Smooth muscle cell (in vitro differentiated cells): ENCODE results near the gene LIMA1. TPM values are rescaled to one million over a fixed set of nuclear protein-coding genes. Genes with fewer than 3 reads are reported as not detected.
"Not testable (repeated sequence)": the region's sequence is repeated elsewhere in the genome, so short reads cannot be mapped to it uniquely, and the experiment has no call there.

ENCODE experiments used
- DNase-seq: peaks from one replicate; lab custom pipeline; 2025; ENCODE audit not compliant: unreplicated experiment; lab: John Stamatoyannopoulos, UW
- H2AFZ ChIP-seq: fragments of 200-600 bp; sonication (generic); 2 replicates; pipeline ENCODE4 v1.6.0; 2016; ENCODE audit warnings: antibody characterized with exemption, low read depth, mild to moderate bottlenecking
- H3F3A ChIP-seq: fragments of 200-600 bp; sonication (generic); 2 replicates; pipeline ENCODE4 v1.6.0; 2017; ENCODE audit warnings: antibody characterized with exemption, low read depth
- H3K27ac ChIP-seq: fragments of 200-600 bp; sonication (generic); 2 replicates; pipeline ENCODE4 v1.5.1; 2016; ENCODE audit warnings: low read depth, mild to moderate bottlenecking
- H3K27me3 ChIP-seq: fragments of 200-600 bp; sonication (generic); 2 replicates; pipeline ENCODE4 v1.6.1; 2016; ENCODE audit warnings: low read depth, mild to moderate bottlenecking
- H3K36me3 ChIP-seq: fragments of 200-600 bp; sonication (generic); 2 replicates; pipeline ENCODE4 v1.5.1; 2016; ENCODE audit warnings: low read depth
- H3K4me1 ChIP-seq: fragments of 200-600 bp; sonication (generic); 2 replicates; pipeline ENCODE4 v1.5.1; 2016; ENCODE audit warnings: low read depth
- H3K4me2 ChIP-seq: fragments of 200-600 bp; sonication (generic); 2 replicates; pipeline ENCODE4 v1.6.0; 2016; ENCODE audit warnings: mild to moderate bottlenecking
- H3K4me3 ChIP-seq: fragments of 200-600 bp; sonication (generic); 2 replicates; pipeline ENCODE4 v1.5.1; 2016; ENCODE audit warnings: mild to moderate bottlenecking
- H3K79me2 ChIP-seq: fragments of 200-600 bp; sonication (generic); 2 replicates; pipeline ENCODE4 v1.6.0; 2016; ENCODE audit warnings: low read depth, mild to moderate bottlenecking
- H3K9ac ChIP-seq: fragments of 200-600 bp; sonication (generic); 2 replicates; pipeline ENCODE4 v1.6.0; 2016; ENCODE audit warnings: low read depth
- H3K9me3 ChIP-seq: fragments of 200-600 bp; sonication (generic); replicated peaks from 2 replicates; pipeline ENCODE4 v1.5.1; 2016; ENCODE audit warnings: low read depth
- H4K20me1 ChIP-seq: fragments of 200-600 bp; sonication (generic); 2 replicates; pipeline ENCODE4 v1.6.0; 2016; ENCODE audit warnings: low read depth
- whole genome bisulfite sequencing: methylation state at CpG from one replicate; pipeline ENCODE4 v1.1.7; 2016; ENCODE audit warnings: low lambda C conversion rate; 5-methylcytosine and 5-hydroxymethylcytosine counted together
- polyA plus RNA-seq: library from polyadenylated mRNA; unstranded; fragments of >200 nt; fragmentation: Nextera tagmentation; extraction: Ambion mirVana; gene quantifications from 2 replicates; pipeline ENCODE4 v1.2.1, GENCODE V29; 2016
- total RNA-seq: library from RNA; depleted of rRNA; stranded (reverse); fragments of >200 nt; gene quantifications from 2 replicates; pipeline ENCODE4 v1.2.3, GENCODE V29; 2014
- TF ChIP-seq, protein P1 (sequence below): fragments of 200-600 bp; sonication (generic); IDR thresholded peaks from 2 replicates; pipeline ENCODE4 v1.5.1; 2017; ENCODE audit warnings: borderline replicate concordance, mild to moderate bottlenecking, antibody characterized with exemption; ENCODE audit not compliant: insufficient read depth, poor library complexity, severe bottlenecking

Gene LIMA1
- total and polyA plus RNA-seq, 2 experiments from 2014 or later = 39.6 to 154 TPM

- H3K9ac ChIP-seq = no peak overlapping the region
- H3K27me3 ChIP-seq = no peaks in the 10 kb centered on the region
- no peak overlapping the region for H3K4me3 ChIP-seq
- H3K27ac ChIP-seq = no peak overlapping the region
- no peaks in the 10 kb centered on the region for H3K9me3 ChIP-seq
- no peaks in the 10 kb centered on the region for H3K36me3 ChIP-seq
- H3K4me1 ChIP-seq = no peaks in the 10 kb centered on the region
- no peak overlapping the region for H2AFZ ChIP-seq
- 90% methylated on average over 1 of the region's 1 CpG for WGBS
- peaks cover 92% of the 10 kb centered on the region for H3K79me2 ChIP-seq
- no peak overlapping the region for H3K4me2 ChIP-seq
- no peaks in the 10 kb centered on the region for H3F3A ChIP-seq
- TF ChIP-seq, protein P1, sequence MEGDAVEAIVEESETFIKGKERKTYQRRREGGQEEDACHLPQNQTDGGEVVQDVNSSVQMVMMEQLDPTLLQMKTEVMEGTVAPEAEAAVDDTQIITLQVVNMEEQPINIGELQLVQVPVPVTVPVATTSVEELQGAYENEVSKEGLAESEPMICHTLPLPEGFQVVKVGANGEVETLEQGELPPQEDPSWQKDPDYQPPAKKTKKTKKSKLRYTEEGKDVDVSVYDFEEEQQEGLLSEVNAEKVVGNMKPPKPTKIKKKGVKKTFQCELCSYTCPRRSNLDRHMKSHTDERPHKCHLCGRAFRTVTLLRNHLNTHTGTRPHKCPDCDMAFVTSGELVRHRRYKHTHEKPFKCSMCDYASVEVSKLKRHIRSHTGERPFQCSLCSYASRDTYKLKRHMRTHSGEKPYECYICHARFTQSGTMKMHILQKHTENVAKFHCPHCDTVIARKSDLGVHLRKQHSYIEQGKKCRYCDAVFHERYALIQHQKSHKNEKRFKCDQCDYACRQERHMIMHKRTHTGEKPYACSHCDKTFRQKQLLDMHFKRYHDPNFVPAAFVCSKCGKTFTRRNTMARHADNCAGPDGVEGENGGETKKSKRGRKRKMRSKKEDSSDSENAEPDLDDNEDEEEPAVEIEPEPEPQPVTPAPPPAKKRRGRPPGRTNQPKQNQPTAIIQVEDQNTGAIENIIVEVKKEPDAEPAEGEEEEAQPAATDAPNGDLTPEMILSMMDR = no peak
- H4K20me1 ChIP-seq = peaks cover 97% of the 10 kb centered on the region
- no peak for DNase-seq
Observed at GRCh38 chr12:50151047-50151687, 132.2 kb downstream of the LIMA1 start.

- H3K4me1 ChIP-seq = no peaks in the 10 kb centered on the region
- peaks cover 94% of the 10 kb centered on the region for H3K79me2 ChIP-seq
- 92% methylated on average over 3 of the region's 3 CpGs for WGBS
- no peak overlapping the region for H3K4me3 ChIP-seq
- H3K27ac ChIP-seq = no peak overlapping the region
- TF ChIP-seq, protein P1 = no peak
- H3F3A ChIP-seq = no peaks in the 10 kb centered on the region
- H3K4me2 ChIP-seq = no peak overlapping the region
- no peaks in the 10 kb centered on the region for H3K27me3 ChIP-seq
- no peak for DNase-seq
- H2AFZ ChIP-seq = no peak overlapping the region
- H3K9me3 ChIP-seq = no peaks in the 10 kb centered on the region
- peaks cover 99% of the 10 kb centered on the region for H4K20me1 ChIP-seq
- H3K9ac ChIP-seq = no peak overlapping the region
- H3K36me3 ChIP-seq = no peaks in the 10 kb centered on the region
Observed at GRCh38 chr12:50149311-50149710, 134.0 kb downstream of the LIMA1 start.

GRCh38 chr12:50148011-50148410 lies 135.3 kb downstream of the LIMA1 start:
- not testable (repeated sequence) for H3K27ac ChIP-seq, H2AFZ ChIP-seq, DNase-seq, H3K27me3 ChIP-seq, H3K9me3 ChIP-seq, H3K4me2 ChIP-seq, H3K36me3 ChIP-seq, H3K4me1 ChIP-seq, H3K4me3 ChIP-seq, H3F3A ChIP-seq, H3K9ac ChIP-seq
- peaks cover 93% of the 10 kb centered on the region for H3K79me2 ChIP-seq
- peaks cover 99% of the 10 kb centered on the region for H4K20me1 ChIP-seq
- WGBS = 94% methylated on average over 6 of the region's 6 CpGs

DNA sequence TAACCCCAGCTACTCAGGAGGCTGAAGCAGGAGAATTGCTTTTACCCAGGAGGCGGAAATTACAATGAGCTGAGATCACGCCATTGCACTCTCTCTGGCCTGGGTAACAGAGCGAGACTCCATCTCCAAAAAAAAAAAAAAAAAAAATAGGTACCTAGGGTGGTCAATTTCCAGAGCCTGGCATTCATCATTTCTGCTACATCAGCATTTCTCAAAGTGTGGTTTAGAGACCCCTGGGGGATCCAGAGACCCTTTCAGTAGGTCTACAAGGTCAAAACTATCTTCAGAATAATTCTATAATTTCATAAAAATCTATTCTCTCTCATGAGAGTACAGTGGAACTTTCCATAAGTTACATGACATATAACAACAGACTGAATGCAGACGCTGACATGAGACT lies 136.0 kb downstream of the LIMA1 start:
- H3K79me2 ChIP-seq = peaks cover 86% of the 10 kb centered on the region
- H3K4me3 ChIP-seq = no peak overlapping the region
- no peak overlapping the region for H3K9ac ChIP-seq
- DNase-seq = no peak
- TF ChIP-seq, protein P1 = no peak
- WGBS = 95% methylated on average over 4 of the region's 4 CpGs
- H3F3A ChIP-seq = no peaks in the 10 kb centered on the region
- H4K20me1 ChIP-seq = peaks cover 98% of the 10 kb centered on the region
- H3K4me1 ChIP-seq = no peaks in the 10 kb centered on the region
- no peak overlapping the region for H3K4me2 ChIP-seq
- H2AFZ ChIP-seq = no peak overlapping the region
- H3K36me3 ChIP-seq = no peaks in the 10 kb centered on the region
- no peaks in the 10 kb centered on the region for H3K27me3 ChIP-seq
- no peak overlapping the region for H3K27ac ChIP-seq
- H3K9me3 ChIP-seq = no peaks in the 10 kb centered on the region
